H1 (cell line): Measurements from ENCODE around the gene OVCA2. TPM values are rescaled to one million over a fixed set of nuclear protein-coding genes. Genes with fewer than 3 reads are reported as not detected.

ENCODE experiments used
- RBBP5 ChIP-seq: IDR thresholded peaks from 2 replicates; pipeline ENCODE4 v1.7.1; 2012; ENCODE audit warnings: low read depth, mild to moderate bottlenecking, inconsistent platforms, low read length, moderate library complexity, borderline replicate concordance
- SIRT6 ChIP-seq: IDR thresholded peaks from one replicate; pipeline ENCODE4 v1.7.1; 2012; ENCODE audit warnings: low read length, inconsistent platforms
- ZNF274 ChIP-seq: IDR thresholded peaks from 2 replicates; pipeline ENCODE4 v1.7.0; 2012; ENCODE audit warnings: low read length, borderline replicate concordance; ENCODE audit errors: extremely low read depth
- polyA plus RNA-seq, 7 experiments: library from polyadenylated mRNA; depleted of rRNA in 3 of 7; stranded (reverse) in 5 of 7; unstranded in 2 of 7; fragments of >200 nt in 5 of 7; fragments of 200-250 nt in 2 of 7; gene quantifications; 1 replicate in 5 of 7; 2 replicates in 1 of 7; 4 replicates in 1 of 7; pipeline versions ENCODE4 v1.2.1 to v1.2.3, GENCODE V29; 2011 to 2013; ENCODE audit warnings: missing spikeins in 2 of 7, mixed read lengths in 2 of 7
- total RNA-seq: library from RNA; stranded (reverse); fragmentation: NEBNext Ultra II Directional; extraction: Animal tissue kit (Norgen Biotek cat#: 25700); gene quantifications from 2 replicates; pipeline ENCODE4 v1.2.1, GENCODE V29; 2021
- TF ChIP-seq, protein P1 (sequence below): fragments of 300-600 bp; sonication (generic); IDR thresholded peaks from 2 replicates; pipeline ENCODE4 v1.7.1; 2012; ENCODE audit warnings: low read length, moderate library complexity, mild to moderate bottlenecking, inconsistent platforms; ENCODE audit not compliant: insufficient replicate concordance
- TF ChIP-seq, protein P2 (sequence below): IDR thresholded peaks from 2 replicates; pipeline ENCODE4 v1.6.1; 2012; ENCODE audit warnings: inconsistent platforms
- TF ChIP-seq, protein P3 (sequence below), 3 experiments: IDR thresholded peaks; 1 replicate in 2 of 3; 2 replicates in 1 of 3; pipeline versions ENCODE4 v1.5.1 to v1.6.1; 2011; ENCODE audit warnings: low read length in 3 of 3, mild to moderate bottlenecking in 3 of 3, inconsistent platforms in 2 of 3, low read depth in 1 of 3, moderate library complexity in 1 of 3; ENCODE audit not compliant: insufficient read depth in 1 of 3; ENCODE audit errors: control extremely low read depth in 1 of 3

OVCA2 gene
- total and polyA plus RNA-seq, 2 of the 8 experiments (the other 6 are each of a cell fraction or from before 2014, with no cell fraction given): 15.3 to 37.0 TPM

DNA sequence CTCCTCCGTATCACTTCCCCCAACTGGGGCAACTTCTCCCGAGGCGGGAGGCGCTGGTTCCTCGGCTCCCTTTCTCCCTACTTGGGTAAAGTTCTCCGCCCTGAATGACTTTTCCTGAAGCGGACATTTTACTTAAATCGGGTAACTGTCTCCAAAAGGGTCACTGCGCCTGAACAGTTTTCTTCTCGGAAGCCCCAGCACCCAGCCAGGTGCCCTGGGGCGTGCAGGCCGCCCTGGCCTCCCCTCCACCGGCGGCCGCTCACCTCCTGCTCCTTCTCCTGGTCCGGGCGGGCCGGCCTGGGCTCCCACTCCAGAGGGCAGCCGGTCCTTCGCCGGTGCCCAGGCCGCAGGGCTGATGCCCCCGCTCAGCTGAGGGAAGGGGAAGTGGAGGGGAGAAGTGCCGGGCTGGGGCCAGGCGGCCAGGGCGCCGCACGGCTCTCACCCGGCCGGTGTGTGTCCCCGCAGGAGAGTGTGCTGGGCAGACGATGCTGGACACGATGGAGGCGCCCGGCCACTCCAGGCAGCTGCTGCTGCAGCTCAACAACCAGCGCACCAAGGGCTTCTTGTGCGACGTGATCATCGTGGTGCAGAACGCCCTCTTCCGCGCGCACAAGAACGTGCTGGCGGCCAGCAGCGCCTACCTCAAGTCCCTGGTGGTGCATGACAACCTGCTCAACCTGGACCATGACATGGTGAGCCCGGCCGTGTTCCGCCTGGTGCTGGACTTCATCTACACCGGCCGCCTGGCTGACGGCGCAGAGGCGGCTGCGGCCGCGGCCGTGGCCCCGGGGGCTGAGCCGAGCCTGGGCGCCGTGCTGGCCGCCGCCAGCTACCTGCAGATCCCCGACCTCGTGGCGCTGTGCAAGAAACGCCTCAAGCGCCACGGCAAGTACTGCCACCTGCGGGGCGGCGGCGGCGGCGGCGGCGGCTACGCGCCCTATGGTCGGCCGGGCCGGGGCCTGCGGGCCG, 14.7 kb downstream of the OVCA2 start (continued):
- TF ChIP-seq, protein P1, sequence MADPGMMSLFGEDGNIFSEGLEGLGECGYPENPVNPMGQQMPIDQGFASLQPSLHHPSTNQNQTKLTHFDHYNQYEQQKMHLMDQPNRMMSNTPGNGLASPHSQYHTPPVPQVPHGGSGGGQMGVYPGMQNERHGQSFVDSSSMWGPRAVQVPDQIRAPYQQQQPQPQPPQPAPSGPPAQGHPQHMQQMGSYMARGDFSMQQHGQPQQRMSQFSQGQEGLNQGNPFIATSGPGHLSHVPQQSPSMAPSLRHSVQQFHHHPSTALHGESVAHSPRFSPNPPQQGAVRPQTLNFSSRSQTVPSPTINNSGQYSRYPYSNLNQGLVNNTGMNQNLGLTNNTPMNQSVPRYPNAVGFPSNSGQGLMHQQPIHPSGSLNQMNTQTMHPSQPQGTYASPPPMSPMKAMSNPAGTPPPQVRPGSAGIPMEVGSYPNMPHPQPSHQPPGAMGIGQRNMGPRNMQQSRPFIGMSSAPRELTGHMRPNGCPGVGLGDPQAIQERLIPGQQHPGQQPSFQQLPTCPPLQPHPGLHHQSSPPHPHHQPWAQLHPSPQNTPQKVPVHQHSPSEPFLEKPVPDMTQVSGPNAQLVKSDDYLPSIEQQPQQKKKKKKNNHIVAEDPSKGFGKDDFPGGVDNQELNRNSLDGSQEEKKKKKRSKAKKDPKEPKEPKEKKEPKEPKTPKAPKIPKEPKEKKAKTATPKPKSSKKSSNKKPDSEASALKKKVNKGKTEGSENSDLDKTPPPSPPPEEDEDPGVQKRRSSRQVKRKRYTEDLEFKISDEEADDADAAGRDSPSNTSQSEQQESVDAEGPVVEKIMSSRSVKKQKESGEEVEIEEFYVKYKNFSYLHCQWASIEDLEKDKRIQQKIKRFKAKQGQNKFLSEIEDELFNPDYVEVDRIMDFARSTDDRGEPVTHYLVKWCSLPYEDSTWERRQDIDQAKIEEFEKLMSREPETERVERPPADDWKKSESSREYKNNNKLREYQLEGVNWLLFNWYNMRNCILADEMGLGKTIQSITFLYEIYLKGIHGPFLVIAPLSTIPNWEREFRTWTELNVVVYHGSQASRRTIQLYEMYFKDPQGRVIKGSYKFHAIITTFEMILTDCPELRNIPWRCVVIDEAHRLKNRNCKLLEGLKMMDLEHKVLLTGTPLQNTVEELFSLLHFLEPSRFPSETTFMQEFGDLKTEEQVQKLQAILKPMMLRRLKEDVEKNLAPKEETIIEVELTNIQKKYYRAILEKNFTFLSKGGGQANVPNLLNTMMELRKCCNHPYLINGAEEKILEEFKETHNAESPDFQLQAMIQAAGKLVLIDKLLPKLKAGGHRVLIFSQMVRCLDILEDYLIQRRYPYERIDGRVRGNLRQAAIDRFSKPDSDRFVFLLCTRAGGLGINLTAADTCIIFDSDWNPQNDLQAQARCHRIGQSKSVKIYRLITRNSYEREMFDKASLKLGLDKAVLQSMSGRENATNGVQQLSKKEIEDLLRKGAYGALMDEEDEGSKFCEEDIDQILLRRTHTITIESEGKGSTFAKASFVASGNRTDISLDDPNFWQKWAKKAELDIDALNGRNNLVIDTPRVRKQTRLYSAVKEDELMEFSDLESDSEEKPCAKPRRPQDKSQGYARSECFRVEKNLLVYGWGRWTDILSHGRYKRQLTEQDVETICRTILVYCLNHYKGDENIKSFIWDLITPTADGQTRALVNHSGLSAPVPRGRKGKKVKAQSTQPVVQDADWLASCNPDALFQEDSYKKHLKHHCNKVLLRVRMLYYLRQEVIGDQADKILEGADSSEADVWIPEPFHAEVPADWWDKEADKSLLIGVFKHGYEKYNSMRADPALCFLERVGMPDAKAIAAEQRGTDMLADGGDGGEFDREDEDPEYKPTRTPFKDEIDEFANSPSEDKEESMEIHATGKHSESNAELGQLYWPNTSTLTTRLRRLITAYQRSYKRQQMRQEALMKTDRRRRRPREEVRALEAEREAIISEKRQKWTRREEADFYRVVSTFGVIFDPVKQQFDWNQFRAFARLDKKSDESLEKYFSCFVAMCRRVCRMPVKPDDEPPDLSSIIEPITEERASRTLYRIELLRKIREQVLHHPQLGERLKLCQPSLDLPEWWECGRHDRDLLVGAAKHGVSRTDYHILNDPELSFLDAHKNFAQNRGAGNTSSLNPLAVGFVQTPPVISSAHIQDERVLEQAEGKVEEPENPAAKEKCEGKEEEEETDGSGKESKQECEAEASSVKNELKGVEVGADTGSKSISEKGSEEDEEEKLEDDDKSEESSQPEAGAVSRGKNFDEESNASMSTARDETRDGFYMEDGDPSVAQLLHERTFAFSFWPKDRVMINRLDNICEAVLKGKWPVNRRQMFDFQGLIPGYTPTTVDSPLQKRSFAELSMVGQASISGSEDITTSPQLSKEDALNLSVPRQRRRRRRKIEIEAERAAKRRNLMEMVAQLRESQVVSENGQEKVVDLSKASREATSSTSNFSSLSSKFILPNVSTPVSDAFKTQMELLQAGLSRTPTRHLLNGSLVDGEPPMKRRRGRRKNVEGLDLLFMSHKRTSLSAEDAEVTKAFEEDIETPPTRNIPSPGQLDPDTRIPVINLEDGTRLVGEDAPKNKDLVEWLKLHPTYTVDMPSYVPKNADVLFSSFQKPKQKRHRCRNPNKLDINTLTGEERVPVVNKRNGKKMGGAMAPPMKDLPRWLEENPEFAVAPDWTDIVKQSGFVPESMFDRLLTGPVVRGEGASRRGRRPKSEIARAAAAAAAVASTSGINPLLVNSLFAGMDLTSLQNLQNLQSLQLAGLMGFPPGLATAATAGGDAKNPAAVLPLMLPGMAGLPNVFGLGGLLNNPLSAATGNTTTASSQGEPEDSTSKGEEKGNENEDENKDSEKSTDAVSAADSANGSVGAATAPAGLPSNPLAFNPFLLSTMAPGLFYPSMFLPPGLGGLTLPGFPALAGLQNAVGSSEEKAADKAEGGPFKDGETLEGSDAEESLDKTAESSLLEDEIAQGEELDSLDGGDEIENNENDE: no peak
- TF ChIP-seq ZNF274 (no peak), SIRT6 (no peak), RBBP5 (no peak)
- TF ChIP-seq, protein P2, sequence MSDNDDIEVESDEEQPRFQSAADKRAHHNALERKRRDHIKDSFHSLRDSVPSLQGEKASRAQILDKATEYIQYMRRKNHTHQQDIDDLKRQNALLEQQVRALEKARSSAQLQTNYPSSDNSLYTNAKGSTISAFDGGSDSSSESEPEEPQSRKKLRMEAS: peak; percentile 49; the same call in 1 of the 2 replicates
- TF ChIP-seq, protein P3, sequence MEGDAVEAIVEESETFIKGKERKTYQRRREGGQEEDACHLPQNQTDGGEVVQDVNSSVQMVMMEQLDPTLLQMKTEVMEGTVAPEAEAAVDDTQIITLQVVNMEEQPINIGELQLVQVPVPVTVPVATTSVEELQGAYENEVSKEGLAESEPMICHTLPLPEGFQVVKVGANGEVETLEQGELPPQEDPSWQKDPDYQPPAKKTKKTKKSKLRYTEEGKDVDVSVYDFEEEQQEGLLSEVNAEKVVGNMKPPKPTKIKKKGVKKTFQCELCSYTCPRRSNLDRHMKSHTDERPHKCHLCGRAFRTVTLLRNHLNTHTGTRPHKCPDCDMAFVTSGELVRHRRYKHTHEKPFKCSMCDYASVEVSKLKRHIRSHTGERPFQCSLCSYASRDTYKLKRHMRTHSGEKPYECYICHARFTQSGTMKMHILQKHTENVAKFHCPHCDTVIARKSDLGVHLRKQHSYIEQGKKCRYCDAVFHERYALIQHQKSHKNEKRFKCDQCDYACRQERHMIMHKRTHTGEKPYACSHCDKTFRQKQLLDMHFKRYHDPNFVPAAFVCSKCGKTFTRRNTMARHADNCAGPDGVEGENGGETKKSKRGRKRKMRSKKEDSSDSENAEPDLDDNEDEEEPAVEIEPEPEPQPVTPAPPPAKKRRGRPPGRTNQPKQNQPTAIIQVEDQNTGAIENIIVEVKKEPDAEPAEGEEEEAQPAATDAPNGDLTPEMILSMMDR (IDR thresholded peaks at IDR 0.05; ENCODE audit: control extremely low read depth in 1 of 3, insufficient read depth in 1 of 3, low read depth in 1 of 3, low read length in 3 of 3): peak in 2 of 3 experiments; percentile 20 to 23; a peak in 2 of 4 replicates
